Stomach smooth muscle (tissue), 2 donors: ENCODE results near the gene ARHGAP18.

Experiments used
- H3K27ac ChIP-seq: one replicate; pipeline ENCODE4 v1.7.0; 2013; ENCODE audit warnings: mild to moderate bottlenecking, low read length, inconsistent platforms
- H3K27me3 ChIP-seq, 2 donors: one replicate each; pipeline ENCODE4 v1.7.0; 2013; ENCODE audit warnings: low read length in 2 of 2; ENCODE audit not compliant: insufficient read depth in 2 of 2, control insufficient read depth in 1 of 2
- H3K36me3 ChIP-seq, 2 donors: one replicate each; pipeline ENCODE4 v1.7.0; 2013; ENCODE audit warnings: low read length in 2 of 2; ENCODE audit not compliant: control insufficient read depth in 2 of 2, insufficient read depth in 2 of 2
- H3K4me1 ChIP-seq: one replicate; pipeline ENCODE4 v1.7.0; 2013; ENCODE audit warnings: low read length; ENCODE audit not compliant: control insufficient read depth, insufficient read depth
- H3K4me3 ChIP-seq, 2 donors: one replicate each; pipeline ENCODE4 v1.7.0; 2013; ENCODE audit warnings: low read length in 2 of 2
- H3K9ac ChIP-seq, 2 donors: one replicate each; pipeline ENCODE4 v1.7.0; 2013; ENCODE audit warnings: low read length in 2 of 2, mild to moderate bottlenecking in 1 of 2
- H3K9me3 ChIP-seq, 2 donors: one replicate each; pipeline ENCODE4 v1.7.0; 2013; ENCODE audit warnings: low read length in 2 of 2; ENCODE audit not compliant: control insufficient read depth in 2 of 2
- donor health status: healthy.
- donor health status: Pancreatic carcinoma.

ARHGAP18 gene

GRCh38 chr6:129667034-129667433 is 42.9 kb downstream of the ARHGAP18 start:
- Histone ChIP-seq H3K4me3 (no peak overlapping the region), H3K27me3 (no peaks in the 10 kb centered on the region), H3K4me1 (no peaks in the 10 kb centered on the region), H3K27ac (no peak overlapping the region), H3K36me3 (no peaks in the 10 kb centered on the region), H3K9ac (no peak overlapping the region), H3K9me3 (no peaks in the 10 kb centered on the region)

- Histone ChIP-seq H3K4me1 (no peaks in the 10 kb centered on the region), H3K36me3 (no peaks in the 10 kb centered on the region), H3K9ac (no peak overlapping the region), H3K9me3 (no peaks in the 10 kb centered on the region), H3K27ac (no peak overlapping the region), H3K27me3 (no peaks in the 10 kb centered on the region), H3K4me3 (no peak overlapping the region)
Measured at GRCh38 chr6:129665555-129665954, 44.4 kb downstream of the ARHGAP18 start.

- Histone ChIP-seq H3K27ac (no peak overlapping the region), H3K36me3 (no peaks in the 10 kb centered on the region)
Measured at GRCh38 chr6:129663531-129663930, 46.4 kb downstream of the ARHGAP18 start.

GRCh38 chr6:129662980-129663431 is 47.0 kb downstream of the ARHGAP18 start:
- Histone ChIP-seq H3K36me3 (no peaks in the 10 kb centered on the region), H3K27me3 (no peaks in the 10 kb centered on the region), H3K4me1 (no peaks in the 10 kb centered on the region), H3K9ac (no peak overlapping the region), H3K4me3 (no peak overlapping the region), H3K27ac (no peak overlapping the region), H3K9me3 (no peaks in the 10 kb centered on the region)

More at GRCh38 chr6:129663531-129663930, 46.4 kb downstream of the ARHGAP18 start:
- H3K9me3 ChIP-seq = no peaks in the 10 kb centered on the region
- H3K4me1 ChIP-seq = no peaks in the 10 kb centered on the region
- H3K27me3 ChIP-seq = no peaks in the 10 kb centered on the region
- no peak overlapping the region for H3K9ac ChIP-seq
- H3K4me3 ChIP-seq = no peak overlapping the region

GRCh38 chr6:129662406-129662766 is 47.6 kb downstream of the ARHGAP18 start:
- Histone ChIP-seq H3K4me3 (no peak overlapping the region), H3K4me1 (no peaks in the 10 kb centered on the region), H3K27ac (no peak overlapping the region), H3K9me3 (no peaks in the 10 kb centered on the region), H3K36me3 (no peaks in the 10 kb centered on the region), H3K9ac (no peak overlapping the region), H3K27me3 (no peaks in the 10 kb centered on the region)

- no peaks in the 10 kb centered on the region for H3K9me3 ChIP-seq
- no peaks in the 10 kb centered on the region for H3K4me1 ChIP-seq
- no peaks in the 10 kb centered on the region for H3K27me3 ChIP-seq
- H3K4me3 ChIP-seq = no peak overlapping the region
- H3K9ac ChIP-seq = no peak overlapping the region
- no peak overlapping the region for H3K27ac ChIP-seq
- no peaks in the 10 kb centered on the region for H3K36me3 ChIP-seq
Measured at GRCh38 chr6:129661536-129662405, 48.2 kb downstream of the ARHGAP18 start.

- Histone ChIP-seq H3K27me3 (no peaks in the 10 kb centered on the region), H3K9ac (no peak overlapping the region), H3K4me3 (no peak overlapping the region), H3K9me3 (no peaks in the 10 kb centered on the region), H3K4me1 (no peaks in the 10 kb centered on the region), H3K36me3 (no peaks in the 10 kb centered on the region), H3K27ac (no peak overlapping the region)
Measured at GRCh38 chr6:129660346-129660676, 49.7 kb downstream of the ARHGAP18 start.

- no peaks in the 10 kb centered on the region for H3K9me3 ChIP-seq
- no peak overlapping the region for H3K9ac ChIP-seq
- no peaks in the 10 kb centered on the region for H3K4me1 ChIP-seq
- H3K36me3 ChIP-seq = no peaks in the 10 kb centered on the region
- no peak overlapping the region for H3K4me3 ChIP-seq
- H3K27me3 ChIP-seq = no peaks in the 10 kb centered on the region
- no peak overlapping the region for H3K27ac ChIP-seq
Measured at GRCh38 chr6:129659590-129660345, 50.2 kb downstream of the ARHGAP18 start.

- Histone ChIP-seq H3K36me3 (no peaks in the 10 kb centered on the region), H3K4me1 (no peaks in the 10 kb centered on the region), H3K9me3 (no peaks in the 10 kb centered on the region), H3K27ac (no peak overlapping the region), H3K9ac (no peak overlapping the region), H3K4me3 (no peak overlapping the region), H3K27me3 (no peaks in the 10 kb centered on the region)
Measured at GRCh38 chr6:129659167-129659566, 50.8 kb downstream of the ARHGAP18 start.

- no peaks in the 10 kb centered on the region for H3K36me3 ChIP-seq
- H3K4me1 ChIP-seq = no peaks in the 10 kb centered on the region
Measured at GRCh38 chr6:129657483-129657882, 52.5 kb downstream of the ARHGAP18 start.

GRCh38 chr6:129655334-129655733 is 54.6 kb downstream of the ARHGAP18 start:
- Histone ChIP-seq H3K9me3 (no peaks in the 10 kb centered on the region), H3K36me3 (no peaks in the 10 kb centered on the region), H3K27ac (no peak overlapping the region), H3K9ac (no peak overlapping the region), H3K27me3 (no peaks in the 10 kb centered on the region), H3K4me1 (no peaks in the 10 kb centered on the region), H3K4me3 (no peak overlapping the region)

More at GRCh38 chr6:129657483-129657882, 52.5 kb downstream of the ARHGAP18 start:
- Histone ChIP-seq H3K9ac (no peak overlapping the region), H3K9me3 (no peaks in the 10 kb centered on the region), H3K4me3 (no peak overlapping the region), H3K27me3 (no peaks in the 10 kb centered on the region), H3K27ac (no peak overlapping the region)
